Kidney epithelial cell (primary cell): Measurements from ENCODE around the gene RFX8. TPM values are rescaled to one million over a fixed set of nuclear protein-coding genes. Genes with fewer than 3 reads are reported as not detected.

Experiments
- DNase-seq: peaks from one replicate; pipeline ENCODE4 v3.0.0-alpha.2; 2010; ENCODE audit warnings: low read depth
- H3K27me3 ChIP-seq: 2 replicates; pipeline ENCODE4 v1.6.0; 2011; ENCODE audit warnings: low read length; ENCODE audit not compliant: control insufficient read depth, insufficient read depth
- H3K36me3 ChIP-seq: 2 replicates; pipeline ENCODE4 v1.5.1; 2011; ENCODE audit warnings: low read length; ENCODE audit not compliant: control insufficient read depth, insufficient read depth
- H3K4me3 ChIP-seq: 2 replicates; pipeline ENCODE4 v1.5.1; 2011; ENCODE audit warnings: low read depth, mild to moderate bottlenecking, control low read depth, low read length
- CTCF ChIP-seq: IDR thresholded peaks from 2 replicates; pipeline ENCODE4 v1.5.1; 2011; ENCODE audit warnings: mild to moderate bottlenecking, moderate library complexity, low read length, control low read depth, inconsistent platforms; ENCODE audit not compliant: insufficient read depth, poor library complexity, severe bottlenecking
- total RNA-seq: library from RNA; depleted of rRNA; stranded (reverse); fragments of >200 nt; gene quantifications from 2 replicates; pipeline ENCODE4 v1.2.3, GENCODE V29; 2015

RFX8 gene
- total RNA-seq, 1 donor from 2014 or later, result 0.25 TPM

GRCh38 chr2:101399021-101399799, 75.7 kb downstream of the RFX8 start:
- TF ChIP-seq CTCF, result no peak
- DNase-seq, result no peak
- H3K36me3 ChIP-seq, result no peaks in the 10 kb centered on the region
- H3K4me3 ChIP-seq, result no peak overlapping the region
- H3K27me3 ChIP-seq, result no peaks in the 10 kb centered on the region

- no peak for TF ChIP-seq CTCF
- no peaks in the 10 kb centered on the region for H3K27me3 ChIP-seq
Measured at GRCh38 chr2:101398116-101398821, 76.6 kb downstream of the RFX8 start.

GRCh38 chr2:101396316-101396717, 78.6 kb downstream of the RFX8 start:
- no peak for TF ChIP-seq CTCF
- H3K36me3 ChIP-seq, result no peaks in the 10 kb centered on the region
- H3K27me3 ChIP-seq, result no peaks in the 10 kb centered on the region
- H3K4me3 ChIP-seq, result no peak overlapping the region
- DNase-seq, result peak; percentile 89

More at GRCh38 chr2:101398116-101398821, 76.6 kb downstream of the RFX8 start:
- Histone ChIP-seq H3K4me3 (no peak overlapping the region), H3K36me3 (no peaks in the 10 kb centered on the region)
- no peak for DNase-seq

- DNase-seq, result no peak
- no peaks in the 10 kb centered on the region for H3K36me3 ChIP-seq
- no peaks in the 10 kb centered on the region for H3K27me3 ChIP-seq
- TF ChIP-seq CTCF, result no peak
- no peak overlapping the region for H3K4me3 ChIP-seq
Measured at GRCh38 chr2:101395545-101396315, 79.2 kb downstream of the RFX8 start.

- Histone ChIP-seq H3K36me3 (no peaks in the 10 kb centered on the region), H3K27me3 (peaks cover 10% of the 10 kb centered on the region), H3K4me3 (no peak overlapping the region)
- no peak for TF ChIP-seq CTCF
- DNase-seq, result peak; percentile 57
Measured at GRCh38 chr2:101388232-101388631, 86.7 kb downstream of the RFX8 start.
